ENCODE measurements around the gene HOXB1.

GRCh38 chr17:48530887-48531272 lies at the start of gene HOXB1:
- TF ChIP-seq SUZ12 (IDR thresholded peaks at IDR 0.05; ENCODE audit: extremely low read depth, insufficient read depth, insufficient read length) (no peak), ZNF274 (IDR thresholded peaks at IDR 0.05; ENCODE audit: low read depth, low read length) (no peak)

All from NT2/D1 (cell line).